ENCODE data around the gene CATSPERZ.

GRCh38 chr11:64327993-64328392 lies 27.8 kb downstream of the CATSPERZ start:
- no peak for TF ChIP-seq CTCF (IDR thresholded peaks at IDR 0.05)
- TF ChIP-seq POLR2A (IDR thresholded peaks at IDR 0.05): no peak

Data from right lobe of liver (tissue), 4 donors.